H9 (cell line): ENCODE results near the gene RALGDS. TPM values are rescaled to one million over a fixed set of nuclear protein-coding genes. Genes with fewer than 3 reads are reported as not detected.

Experiments used
- DNase-seq: peaks from one replicate; pipeline ENCODE4 v3.0.0-alpha.2; 2017
- H2AFZ ChIP-seq: one replicate; pipeline ENCODE4 v1.6.1; 2013; ENCODE audit warnings: mild to moderate bottlenecking, low read length, control low read depth, moderate library complexity
- H2AK5ac ChIP-seq: 2 replicates; pipeline ENCODE4 v1.6.1; 2013; ENCODE audit warnings: low read length, control low read depth, mixed read lengths; ENCODE audit not compliant: insufficient read length
- H2BK120ac ChIP-seq: one replicate; pipeline ENCODE4 v1.6.1; 2013; ENCODE audit warnings: low read depth, mild to moderate bottlenecking, low read length, control low read depth, inconsistent platforms; ENCODE audit not compliant: poor library complexity, severe bottlenecking
- H2BK12ac ChIP-seq: 2 replicates; pipeline ENCODE4 v1.6.1; 2013; ENCODE audit warnings: low read length, control low read depth, mixed read lengths, low read depth; ENCODE audit not compliant: insufficient read length
- H2BK15ac ChIP-seq: 2 replicates; pipeline ENCODE4 v1.6.1; 2013; ENCODE audit warnings: low read depth, low read length, control low read depth
- H2BK20ac ChIP-seq: one replicate; pipeline ENCODE4 v1.6.1; 2013; ENCODE audit warnings: low read depth, mild to moderate bottlenecking, low read length, control low read depth, inconsistent platforms; ENCODE audit not compliant: poor library complexity, severe bottlenecking
- H2BK5ac ChIP-seq: 2 replicates; pipeline ENCODE4 v1.6.1; 2013; ENCODE audit warnings: low read length, control low read depth, mixed read lengths; ENCODE audit not compliant: insufficient read length
- H3K14ac ChIP-seq: 2 replicates; pipeline ENCODE4 v1.6.1; 2013; ENCODE audit warnings: low read length, control low read depth; ENCODE audit not compliant: insufficient read depth
- H3K18ac ChIP-seq: 2 replicates; pipeline ENCODE4 v1.6.1; 2013; ENCODE audit warnings: low read depth, mild to moderate bottlenecking, mixed read lengths, low read length, control low read depth; ENCODE audit not compliant: insufficient read length
- H3K23ac ChIP-seq: 2 replicates; pipeline ENCODE4 v1.6.1; 2013; ENCODE audit warnings: low read length, control low read depth, mixed read lengths, low read depth; ENCODE audit not compliant: insufficient read length
- H3K23me2 ChIP-seq: 2 replicates; pipeline ENCODE4 v1.6.1; 2013; ENCODE audit warnings: low read depth, mild to moderate bottlenecking, mixed read lengths, low read length, control low read depth; ENCODE audit not compliant: insufficient read length, poor library complexity, severe bottlenecking
- H3K27ac ChIP-seq: 2 replicates; pipeline ENCODE4 v1.5.1; 2013; ENCODE audit warnings: low read length, control low read depth, mixed read lengths, low read depth; ENCODE audit not compliant: insufficient read length
- H3K27me3 ChIP-seq: 2 replicates; pipeline ENCODE4 v1.6.1; 2013; ENCODE audit warnings: low read length, control low read depth, inconsistent platforms; ENCODE audit not compliant: insufficient read depth
- H3K4ac ChIP-seq: 2 replicates; pipeline ENCODE4 v1.6.1; 2013; ENCODE audit warnings: low read depth, mild to moderate bottlenecking, control low read depth, inconsistent platforms, low read length, moderate library complexity
- H3K4me1 ChIP-seq: 2 replicates; pipeline ENCODE4 v1.6.1; 2013; ENCODE audit warnings: low read length, control low read depth, inconsistent platforms; ENCODE audit not compliant: insufficient read depth
- H3K4me2 ChIP-seq: 2 replicates; pipeline ENCODE4 v1.6.1; 2013; ENCODE audit warnings: low read length, control low read depth, mixed read lengths; ENCODE audit not compliant: insufficient read length, insufficient read depth
- H3K56ac ChIP-seq: 2 replicates; pipeline ENCODE4 v1.6.1; 2013; ENCODE audit warnings: low read depth, mild to moderate bottlenecking, mixed read lengths, low read length, control low read depth; ENCODE audit not compliant: insufficient read length
- H3K79me1 ChIP-seq: 2 replicates; pipeline ENCODE4 v1.6.1; 2013; ENCODE audit warnings: low read depth, mild to moderate bottlenecking, moderate library complexity, low read length, control low read depth, inconsistent platforms; ENCODE audit not compliant: insufficient read depth, poor library complexity, severe bottlenecking
- H3K79me2 ChIP-seq: 2 replicates; pipeline ENCODE4 v1.6.1; 2013; ENCODE audit warnings: low read length, control low read depth, inconsistent platforms; ENCODE audit not compliant: insufficient read depth
- H3K9ac ChIP-seq: 2 replicates; pipeline ENCODE4 v1.6.1; 2013; ENCODE audit warnings: low read length, control low read depth, mixed read lengths; ENCODE audit not compliant: insufficient read length; ENCODE audit errors: extremely low read depth
- H3K9me3 ChIP-seq: one replicate; pipeline ENCODE4 v1.6.1; 2013; ENCODE audit warnings: low read depth, low read length, inconsistent platforms; ENCODE audit not compliant: control insufficient read depth
- H3T11ph ChIP-seq: one replicate; pipeline ENCODE4 v1.6.1; 2013; ENCODE audit warnings: mild to moderate bottlenecking, low read length, control low read depth, inconsistent platforms
- H4K20me1 ChIP-seq: one replicate; pipeline ENCODE4 v1.6.1; 2013; ENCODE audit not compliant: control insufficient read depth, insufficient read length, insufficient read depth
- H4K5ac ChIP-seq: 2 replicates; pipeline ENCODE4 v1.6.1; 2013; ENCODE audit warnings: low read depth, mild to moderate bottlenecking, mixed read lengths, low read length, control low read depth; ENCODE audit not compliant: insufficient read length
- H4K8ac ChIP-seq: replicated peaks from 2 replicates; pipeline ENCODE4 v1.6.1; 2013; ENCODE audit warnings: low read length, control low read depth, mixed read lengths, low read depth; ENCODE audit not compliant: insufficient read length
- H4K91ac ChIP-seq: 2 replicates; pipeline ENCODE4 v1.6.1; 2013; ENCODE audit warnings: low read depth, mild to moderate bottlenecking, moderate library complexity, mixed read lengths, low read length, control low read depth; ENCODE audit not compliant: insufficient read length
- H3K27ac Mint-ChIP-seq, 3 experiments: 2 replicates in 2 of 3; 3 replicates in 1 of 3; pipeline ENCODE4 v1.8.0; 2020 to 2021; ENCODE audit warnings: mixed read lengths in 3 of 3, mild to moderate bottlenecking in 1 of 3, moderate library complexity in 1 of 3
- H3K27me3 Mint-ChIP-seq: 2 replicates; pipeline ENCODE4 v1.8.0; 2021; ENCODE audit warnings: low read depth, mild to moderate bottlenecking, moderate library complexity, mixed read lengths
- H3K36me3 Mint-ChIP-seq, 3 experiments: 2 replicates in 2 of 3; 3 replicates in 1 of 3; pipeline ENCODE4 v1.8.0; 2020 to 2021; ENCODE audit warnings: low read depth in 3 of 3, mixed read lengths in 3 of 3; ENCODE audit not compliant: insufficient read depth in 1 of 3
- H3K4me1 Mint-ChIP-seq, 2 experiments: 2 replicates each; pipeline ENCODE4 v1.8.0; 2020; ENCODE audit warnings: mixed read lengths in 2 of 2
- H3K4me3 Mint-ChIP-seq, 2 experiments: 2 replicates in 1 of 2; 3 replicates in 1 of 2; pipeline ENCODE4 v1.8.0; 2020 to 2021; ENCODE audit warnings: mild to moderate bottlenecking in 2 of 2, mixed read lengths in 2 of 2, moderate library complexity in 1 of 2
- H3K9me3 Mint-ChIP-seq, 2 experiments: 2 replicates in 1 of 2; 3 replicates in 1 of 2; pipeline ENCODE4 v1.8.0; 2020; ENCODE audit warnings: mild to moderate bottlenecking in 2 of 2, mixed read lengths in 2 of 2, moderate library complexity in 1 of 2
- CTCF ChIP-seq: fragments of 200-600 bp; sonication (generic); conservative IDR thresholded peaks from 3 replicates; pipeline ENCODE4 v1.8.0; 2021; ENCODE audit warnings: antibody characterized with exemption, mild to moderate bottlenecking
- WGBS: extraction: QIAGEN DNeasy Blood & Tissue Kit; methylation state at CpG from one replicate; pipeline ENCODE4 v1.1.7; 2013; ENCODE audit warnings: missing lambda C conversion rate, low lambda C conversion rate, mixed read lengths; ENCODE audit not compliant: insufficient read length; ENCODE audit errors: extremely low coverage; 5-methylcytosine and 5-hydroxymethylcytosine counted together
- total RNA-seq: library from RNA; stranded (reverse); gene quantifications from 2 replicates; pipeline ENCODE4 v1.2.1, GENCODE V29; 2021

The RALGDS gene
- total RNA-seq, 1 experiment from 2014 or later, result 21.3 TPM

GRCh38 chr9:133131506-133131905 lies 10.5 kb upstream of the RALGDS start:
- Histone ChIP-seq H2BK120ac (no peak overlapping the region), H3K79me2 (no peaks in the 10 kb centered on the region), H3K9me3 (no peaks in the 10 kb centered on the region), H4K5ac (no peak overlapping the region), H4K20me1 (no peaks in the 10 kb centered on the region), H3K4me2 (no peak overlapping the region), H2AK5ac (no peak overlapping the region), H2BK5ac (no peak overlapping the region), H2BK15ac (no peak overlapping the region), H3K14ac (no peak overlapping the region), H3K18ac (no peak overlapping the region), H3T11ph (no peak overlapping the region), H3K79me1 (no peaks in the 10 kb centered on the region), H3K27ac (no peak overlapping the region), H3K23ac (no peak overlapping the region), H4K8ac (no peak overlapping the region), H3K4ac (no peak overlapping the region), H3K56ac (no peak overlapping the region), H2BK20ac (no peak overlapping the region), H3K23me2 (peaks cover 3% of the 10 kb centered on the region), H4K91ac (no peak overlapping the region), H2AFZ (no peak overlapping the region), H2BK12ac (no peak overlapping the region), H3K4me1 (no peaks in the 10 kb centered on the region), H3K9ac (no peak overlapping the region), H3K27me3 (no peaks in the 10 kb centered on the region)
- H3K4me1 Mint-ChIP-seq, result peaks cover 7 to 15% of the 10 kb centered on the region in 2 experiments; a peak in 3 of 4 replicates
- DNase-seq, result no peak
- no peaks in the 10 kb centered on the region for H3K36me3 Mint-ChIP-seq
- H3K27ac Mint-ChIP-seq, result peak overlapping the region in 2 of 3 experiments; percentile 21 to 75; a peak in 2 of 7 replicates
- TF ChIP-seq CTCF, result no peak
- H3K4me3 Mint-ChIP-seq, result no peak overlapping the region
- H3K9me3 Mint-ChIP-seq, result no peaks in the 10 kb centered on the region
- WGBS, result no CpG with 5 or more reads among the region's 5 CpGs
- H3K27me3 Mint-ChIP-seq, result peaks cover 6% of the 10 kb centered on the region; the same call in 1 of the 2 replicates
